ENCODE data around the gene CFP.

DNA sequence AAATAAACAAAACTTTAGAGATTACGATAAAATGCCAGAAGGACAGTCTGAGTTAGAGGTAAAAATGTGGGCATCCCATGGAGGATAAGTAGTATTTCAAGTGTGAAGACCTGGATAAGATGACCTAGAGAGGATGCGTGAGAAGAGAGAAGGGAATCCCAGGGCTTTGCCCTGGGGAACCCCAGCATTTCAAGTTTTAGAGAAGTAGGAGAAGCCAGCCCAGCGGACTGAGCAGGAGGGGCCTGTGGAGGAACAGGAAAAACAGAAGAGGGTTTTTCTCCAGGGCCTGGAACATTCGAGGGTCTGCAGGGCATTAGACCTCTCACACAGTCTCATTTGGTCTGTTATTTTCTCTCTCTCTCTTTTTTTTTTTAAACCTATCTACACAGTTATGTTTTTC is 2.9 kb upstream of the CFP start:
- TF ChIP-seq, protein P1, sequence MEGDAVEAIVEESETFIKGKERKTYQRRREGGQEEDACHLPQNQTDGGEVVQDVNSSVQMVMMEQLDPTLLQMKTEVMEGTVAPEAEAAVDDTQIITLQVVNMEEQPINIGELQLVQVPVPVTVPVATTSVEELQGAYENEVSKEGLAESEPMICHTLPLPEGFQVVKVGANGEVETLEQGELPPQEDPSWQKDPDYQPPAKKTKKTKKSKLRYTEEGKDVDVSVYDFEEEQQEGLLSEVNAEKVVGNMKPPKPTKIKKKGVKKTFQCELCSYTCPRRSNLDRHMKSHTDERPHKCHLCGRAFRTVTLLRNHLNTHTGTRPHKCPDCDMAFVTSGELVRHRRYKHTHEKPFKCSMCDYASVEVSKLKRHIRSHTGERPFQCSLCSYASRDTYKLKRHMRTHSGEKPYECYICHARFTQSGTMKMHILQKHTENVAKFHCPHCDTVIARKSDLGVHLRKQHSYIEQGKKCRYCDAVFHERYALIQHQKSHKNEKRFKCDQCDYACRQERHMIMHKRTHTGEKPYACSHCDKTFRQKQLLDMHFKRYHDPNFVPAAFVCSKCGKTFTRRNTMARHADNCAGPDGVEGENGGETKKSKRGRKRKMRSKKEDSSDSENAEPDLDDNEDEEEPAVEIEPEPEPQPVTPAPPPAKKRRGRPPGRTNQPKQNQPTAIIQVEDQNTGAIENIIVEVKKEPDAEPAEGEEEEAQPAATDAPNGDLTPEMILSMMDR (IDR thresholded peaks at IDR 0.05; ENCODE audit: low read depth, low read length, poor library complexity, severe bottlenecking), result no peak
- TF ChIP-seq EZH2phosphoT487 (IDR thresholded peaks at IDR 0.05; ENCODE audit: borderline replicate concordance, low read length), result no peak
